HG03039 (cell line): ENCODE results near the gene LRP1.

Experiments
- ATAC-seq: cut with Tn5 transposase; IDR thresholded peaks from one replicate; pipeline ENCODE4 v1.9.1; 2021; ENCODE audit warnings: mild to moderate bottlenecking, moderate library complexity; ENCODE audit not compliant: unreplicated experiment

The LRP1 gene

DNA sequence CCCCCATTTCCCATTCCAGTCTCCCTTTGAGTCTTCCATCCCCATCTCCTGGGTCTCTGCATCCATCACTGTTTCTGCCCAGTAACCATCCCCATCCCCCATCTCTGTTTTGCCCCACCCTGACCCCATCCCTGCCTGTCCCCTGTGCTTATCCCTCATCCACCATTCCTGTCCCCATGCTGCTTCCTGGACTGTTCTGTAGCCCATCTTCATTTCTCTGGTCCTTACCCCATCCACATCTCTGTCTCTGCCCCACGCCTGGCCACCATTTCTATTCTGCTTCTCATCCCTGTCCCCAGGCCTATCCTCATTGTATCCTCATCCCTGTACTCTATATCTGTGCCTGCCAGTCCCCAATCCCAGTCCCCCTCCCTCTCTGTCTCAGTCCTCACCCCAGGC is 92.5 kb downstream of the LRP1 start:
- ATAC-seq, result no peak

DNA sequence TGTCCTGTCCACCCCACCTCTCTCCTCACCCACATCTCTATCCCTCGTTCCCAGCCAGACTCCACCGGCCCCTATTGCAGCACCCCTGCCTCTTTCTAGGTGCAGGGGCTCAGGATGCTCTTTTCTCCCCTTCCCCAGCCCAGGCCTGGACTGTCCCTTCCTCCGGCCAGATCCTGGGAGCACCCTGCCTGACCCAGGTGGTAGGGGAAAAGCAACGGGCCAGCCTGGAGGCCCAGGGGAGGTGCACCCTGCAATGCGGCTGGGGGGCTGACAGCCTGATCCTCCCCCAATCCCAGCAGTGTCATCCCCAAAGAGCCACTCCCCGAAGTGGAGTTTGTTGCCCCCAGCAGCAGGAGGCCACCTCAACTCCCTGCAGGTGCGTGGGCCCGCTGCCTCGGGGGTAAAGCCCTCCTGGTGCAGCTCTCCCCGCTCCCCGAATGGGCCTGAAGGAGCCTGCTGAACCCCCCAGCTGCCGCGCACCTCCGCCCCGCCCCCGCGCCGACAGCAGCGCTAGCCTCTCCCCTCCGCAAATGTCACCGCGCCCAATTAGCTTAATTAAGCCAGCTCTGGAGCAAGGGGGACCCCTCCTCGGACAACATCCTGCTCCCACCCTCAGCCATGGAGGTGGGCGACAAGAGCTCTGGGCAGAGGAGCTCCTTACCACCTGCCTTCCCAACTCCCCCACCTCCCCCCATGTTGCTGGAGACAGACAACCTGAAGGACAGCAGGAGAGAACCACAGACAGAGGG is 93.1 kb downstream of the LRP1 start:
- ATAC-seq, result no peak

DNA sequence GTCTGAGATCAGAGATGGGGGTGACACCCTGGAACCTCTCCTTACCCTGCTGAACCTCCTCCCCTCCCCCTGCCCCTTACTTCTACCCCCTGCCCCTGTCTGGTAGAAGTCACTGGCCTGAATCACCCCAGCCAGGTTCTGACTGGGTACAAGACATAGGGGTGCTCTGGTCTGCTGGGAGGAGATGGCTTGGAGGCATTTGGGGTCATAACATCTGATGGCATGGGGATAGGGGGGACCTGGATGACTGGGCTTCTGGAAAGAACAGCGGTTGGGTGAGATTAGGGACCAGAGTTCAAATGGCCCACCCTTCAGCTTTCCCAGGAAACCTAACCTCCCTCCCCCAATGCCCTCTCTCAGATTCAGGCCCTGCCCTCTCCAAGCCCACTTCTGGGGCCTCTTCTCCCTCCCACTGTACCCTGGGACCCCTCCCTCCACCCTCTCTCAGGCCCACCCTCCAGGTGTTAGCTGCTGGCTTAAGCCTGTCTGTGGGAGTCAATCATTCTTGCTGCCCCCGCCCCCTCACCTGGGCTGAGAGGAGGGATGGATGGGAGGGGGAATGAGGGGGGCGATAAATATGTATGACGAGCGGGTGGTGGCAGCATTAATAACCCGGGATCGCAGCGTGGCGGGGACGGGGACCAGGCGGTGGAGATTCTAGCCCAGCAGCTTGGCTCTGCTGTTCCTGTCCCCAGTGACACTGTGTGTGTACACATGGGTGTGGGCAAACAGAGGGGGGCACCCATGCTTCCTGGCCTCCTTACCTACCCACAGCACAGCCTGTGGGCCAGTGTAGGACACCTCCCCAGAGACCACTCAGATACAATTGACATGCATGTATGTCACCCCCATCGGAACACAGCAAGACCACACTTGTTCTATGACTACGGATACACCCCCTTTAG is 94.3 kb downstream of the LRP1 start:
- no peak for ATAC-seq

DNA sequence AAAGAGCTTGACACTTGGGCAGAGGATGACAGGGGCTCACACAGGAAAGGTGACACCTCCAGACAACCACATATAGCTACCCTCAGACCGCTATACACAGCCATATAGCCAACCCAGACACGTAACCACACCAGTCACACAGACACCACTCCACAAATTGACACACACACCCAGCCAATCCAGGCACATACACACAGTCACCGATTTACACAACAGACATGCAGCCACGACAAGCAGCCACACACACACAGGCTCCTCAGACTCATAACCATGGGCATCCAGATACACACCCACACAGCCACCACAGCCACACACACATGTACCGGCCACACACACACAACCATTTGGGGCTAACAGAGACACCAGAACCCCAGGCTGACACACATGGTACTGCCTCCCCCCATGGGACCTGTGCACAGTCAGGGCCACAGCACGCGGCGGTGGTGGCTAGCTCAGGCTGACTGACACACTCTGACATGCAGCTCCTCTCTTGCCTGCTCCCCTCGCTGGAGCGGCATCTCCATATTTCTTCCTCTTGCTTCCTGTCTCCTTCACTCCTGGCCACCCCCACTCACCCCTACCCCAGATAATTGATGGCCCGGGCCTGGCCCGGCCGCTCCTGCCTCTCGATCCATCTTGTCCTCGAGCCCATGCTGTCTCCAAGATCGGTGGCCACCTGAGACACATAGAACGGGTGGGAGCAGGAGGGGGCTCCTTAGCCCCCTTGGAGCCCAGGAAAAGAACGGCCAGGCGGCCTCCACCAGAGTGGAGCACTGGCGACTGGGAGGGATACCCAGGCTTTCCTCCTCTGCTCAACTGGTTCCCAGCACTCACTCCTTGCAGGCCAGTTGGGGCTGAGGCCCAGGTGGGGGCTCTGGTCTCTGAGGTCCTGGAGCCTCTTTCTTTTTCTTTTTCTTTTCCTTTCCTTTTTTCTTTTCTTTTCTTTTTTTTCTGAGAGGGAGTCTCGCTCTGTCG is 95.2 kb downstream of the LRP1 start:
- no peak for ATAC-seq

DNA sequence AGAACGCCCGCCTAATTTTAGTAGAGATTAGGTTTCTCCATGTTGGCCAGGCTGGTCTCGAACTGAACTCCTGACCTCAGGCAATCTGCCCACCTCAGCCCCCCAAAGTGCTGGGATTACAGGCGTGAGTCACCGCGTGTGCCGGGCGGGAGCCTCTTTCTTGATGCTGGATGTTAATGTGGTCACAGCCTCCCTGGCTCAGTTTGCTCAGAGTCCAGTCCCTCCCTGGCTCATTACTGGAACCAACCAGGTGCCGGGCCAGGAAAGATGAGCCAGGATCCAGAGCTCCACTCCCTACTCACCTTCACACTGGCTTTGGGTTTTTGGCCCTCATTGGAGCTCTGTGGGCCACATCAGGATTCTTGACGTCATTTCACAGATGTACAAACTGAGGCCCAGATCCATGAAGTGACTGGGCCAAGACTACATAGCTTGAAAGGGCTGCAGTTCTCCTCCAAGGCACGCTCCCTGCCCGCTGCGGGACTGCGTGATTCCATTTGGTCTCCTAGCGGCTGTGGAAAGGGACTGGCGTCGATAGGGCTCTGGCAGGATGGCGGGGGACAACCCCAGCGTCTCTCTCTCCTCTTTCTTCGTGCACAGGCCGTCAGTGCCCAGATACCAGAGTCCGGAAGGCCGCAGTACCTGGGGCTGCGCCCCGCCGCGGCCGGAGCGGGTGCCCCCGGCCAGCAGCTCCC is 96.1 kb downstream of the LRP1 start:
- ATAC-seq, result no peak

DNA sequence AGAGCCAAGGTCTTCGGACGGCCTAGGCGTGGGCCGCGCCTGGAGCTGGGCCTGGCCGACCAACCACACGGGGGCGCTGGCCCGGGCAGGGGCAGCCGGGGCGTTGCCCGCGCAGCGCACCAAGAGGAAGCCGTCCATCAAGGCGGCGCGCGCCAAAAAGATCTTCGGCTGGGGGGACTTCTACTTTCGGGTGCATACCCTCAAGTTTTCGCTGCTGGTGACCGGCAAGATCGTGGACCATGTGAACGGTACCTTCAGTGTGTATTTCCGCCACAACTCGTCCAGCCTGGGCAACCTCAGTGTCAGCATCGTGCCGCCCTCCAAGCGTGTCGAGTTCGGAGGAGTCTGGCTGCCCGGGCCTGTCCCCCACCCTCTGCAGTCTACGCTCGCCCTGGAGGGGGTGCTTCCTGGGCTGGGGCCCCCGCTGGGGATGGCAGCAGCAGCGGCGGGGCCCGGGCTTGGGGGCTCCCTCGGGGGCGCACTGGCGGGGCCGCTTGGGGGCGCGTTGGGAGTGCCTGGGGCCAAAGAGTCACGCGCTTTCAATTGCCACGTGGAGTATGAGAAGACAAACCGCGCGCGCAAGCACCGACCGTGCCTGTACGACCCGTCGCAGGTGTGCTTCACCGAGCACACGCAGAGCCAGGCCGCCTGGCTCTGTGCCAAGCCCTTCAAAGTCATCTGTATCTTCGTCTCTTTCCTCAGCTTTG is 96.8 kb downstream of the LRP1 start:
- ATAC-seq, result no peak

DNA sequence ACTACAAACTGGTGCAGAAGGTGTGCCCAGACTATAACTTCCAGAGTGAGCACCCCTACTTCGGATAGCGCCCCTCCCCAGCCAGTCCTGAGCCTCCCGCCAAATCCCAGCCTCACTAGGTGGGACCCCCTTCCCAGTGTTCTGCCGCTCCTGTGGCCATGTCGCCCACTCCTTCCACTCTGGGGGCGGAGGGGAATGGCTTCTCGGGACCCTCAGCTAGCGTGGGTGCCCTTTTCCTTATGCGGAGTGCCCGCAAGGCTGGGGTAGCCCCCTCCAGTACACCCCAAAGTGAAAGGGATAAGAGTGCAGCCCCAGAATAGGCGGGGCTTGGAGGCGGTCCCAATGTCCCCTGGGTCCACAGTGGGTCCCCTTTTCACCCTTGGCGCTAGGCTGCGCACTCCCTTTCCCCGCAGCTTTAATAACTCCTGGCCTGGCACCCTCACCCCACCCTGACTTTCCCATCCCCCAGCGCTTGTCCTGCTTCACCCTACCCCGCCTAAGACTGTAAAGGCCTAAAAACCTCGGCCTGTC is 97.5 kb downstream of the LRP1 start:
- ATAC-seq, result no peak

DNA sequence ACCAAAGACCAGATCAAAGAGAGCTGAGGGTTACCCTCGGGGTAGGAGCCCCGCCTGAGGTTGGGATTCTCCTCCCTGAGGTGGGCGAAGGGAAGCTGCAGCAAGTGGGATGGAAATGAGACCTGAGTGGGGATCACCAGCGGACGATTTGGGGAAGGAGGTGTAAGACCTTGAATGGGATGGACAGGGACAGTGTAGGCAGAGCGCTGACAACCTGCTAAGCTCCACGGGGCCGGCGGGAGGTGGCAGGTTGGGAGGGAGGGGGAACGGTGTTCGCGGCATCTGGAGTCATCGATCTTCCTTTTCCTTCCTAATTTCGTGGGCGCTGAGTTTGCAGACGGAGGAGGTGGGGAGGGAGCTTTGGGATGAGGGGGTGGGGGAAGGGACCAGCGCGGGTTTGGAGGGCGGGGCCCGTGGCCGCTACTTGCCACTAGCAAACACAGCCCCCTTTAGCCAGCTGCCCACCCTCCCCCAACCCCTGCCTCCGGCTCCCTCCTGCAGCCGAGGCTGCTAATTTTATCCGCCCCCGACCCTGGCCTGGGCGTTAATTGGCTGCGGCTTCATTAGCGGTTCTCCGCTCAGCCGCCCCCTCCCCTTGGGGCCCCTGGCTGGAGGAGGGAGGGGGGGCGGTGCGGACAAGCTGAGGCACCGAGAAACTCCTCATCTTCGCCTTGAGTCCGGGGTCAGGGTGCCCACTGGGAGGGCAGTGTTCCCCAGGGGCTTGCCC is 98.5 kb downstream of the LRP1 start:
- ATAC-seq, result no peak

DNA sequence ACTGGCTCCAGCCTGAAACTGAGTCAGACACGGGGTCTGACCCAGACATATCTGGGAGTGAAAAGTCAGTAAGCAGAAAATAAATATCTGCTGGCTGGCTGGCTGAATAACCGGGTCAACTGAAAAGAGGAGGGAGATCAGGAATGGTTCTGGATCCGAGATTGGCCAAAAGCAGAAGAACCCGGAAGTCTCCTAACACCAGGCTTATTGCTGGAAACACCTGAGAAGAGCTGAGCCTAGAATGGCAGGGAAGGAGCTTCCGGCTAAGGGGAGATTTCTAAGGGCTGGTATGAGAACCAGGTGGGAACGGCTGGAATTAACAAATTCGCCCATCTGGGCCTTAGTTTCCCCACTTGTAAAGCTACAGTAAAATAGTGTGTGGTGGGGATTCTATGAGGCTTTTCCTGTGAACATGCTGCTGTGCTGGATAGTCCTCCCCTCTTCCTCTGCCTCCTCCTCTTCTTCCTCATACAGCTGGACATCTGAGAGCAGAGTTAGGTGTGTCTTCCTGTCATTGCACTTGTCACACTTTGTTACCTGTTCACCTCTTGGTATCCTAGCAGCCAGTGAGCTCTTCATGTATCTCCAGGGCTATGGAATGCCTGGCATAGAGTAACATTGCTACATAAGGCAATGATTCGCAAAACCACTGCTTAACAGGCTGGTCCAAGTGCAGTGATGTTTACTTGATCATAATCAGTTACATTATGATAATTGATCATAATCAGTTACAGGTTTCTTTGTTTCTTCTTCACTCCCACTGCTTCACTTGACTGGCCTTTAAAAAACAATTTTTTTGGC is 99.2 kb downstream of the LRP1 start:
- no peak for ATAC-seq

DNA sequence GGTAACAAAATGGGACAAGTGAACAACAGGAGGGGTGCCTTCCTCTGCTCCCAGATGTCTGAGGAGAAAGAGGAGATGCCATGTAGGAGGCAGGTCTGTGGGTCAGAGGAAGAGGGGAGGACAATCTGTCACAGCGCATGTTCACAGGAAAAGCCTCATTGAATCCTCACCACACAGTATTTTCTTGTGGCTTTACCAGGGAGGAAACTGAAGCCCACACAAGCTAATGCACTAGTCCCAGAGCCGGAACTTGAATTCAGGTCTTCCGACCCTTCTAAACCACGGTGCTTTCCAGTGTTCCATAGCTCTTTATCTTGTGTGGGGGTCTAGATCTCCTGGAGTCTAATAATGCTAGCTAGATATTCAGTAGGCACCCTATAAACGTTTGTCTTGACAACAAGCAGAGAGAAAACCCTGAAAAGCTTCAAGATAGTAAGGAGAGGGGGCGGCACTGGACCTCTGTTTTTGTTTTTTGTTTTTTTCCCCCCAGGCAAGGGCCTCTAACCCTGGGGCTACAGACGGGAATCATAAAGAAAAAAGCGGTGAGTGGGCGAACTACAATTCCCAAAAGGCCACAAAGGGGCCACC is 100.9 kb downstream of the LRP1 start:
- no peak for ATAC-seq

DNA sequence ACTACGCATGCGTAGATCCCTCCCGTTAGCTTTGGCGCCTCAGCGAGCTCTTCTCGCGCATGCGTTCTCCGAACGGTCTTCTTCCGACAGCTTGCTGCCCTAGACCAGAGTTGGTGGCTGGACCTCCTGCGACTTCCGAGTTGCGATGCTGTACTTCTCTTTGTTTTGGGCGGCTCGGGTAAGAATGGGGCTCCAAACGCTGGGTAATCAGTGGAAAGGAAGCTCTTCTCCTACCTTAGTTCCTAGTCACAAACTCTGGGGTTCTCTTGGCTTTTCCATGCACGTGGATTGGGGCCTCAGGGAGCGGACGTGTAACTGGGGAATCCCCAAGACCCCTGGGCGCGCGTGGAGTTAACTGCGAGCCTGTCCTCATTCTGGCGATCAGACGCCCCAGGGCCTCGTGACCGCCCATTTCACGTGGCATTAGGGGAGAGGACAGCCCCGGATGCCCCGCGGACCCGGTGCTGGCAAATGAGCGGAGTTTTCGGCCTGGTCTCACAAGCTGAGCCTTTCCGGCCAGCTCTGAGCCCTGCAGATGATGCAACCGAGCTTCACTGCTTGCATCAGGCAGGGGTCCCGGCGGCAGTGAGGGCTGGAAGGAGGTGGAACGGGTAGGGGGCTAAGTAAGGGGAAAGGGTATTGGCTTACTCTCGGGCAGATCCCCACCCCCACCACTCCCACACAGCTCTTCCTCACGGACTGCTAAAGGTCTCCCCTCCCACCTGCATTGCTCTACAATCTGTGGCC is 101.5 kb downstream of the LRP1 start, which contains the start of gene SHMT2:
TSS of gene SHMT2 (plus strand) at position 78 of the 747 bp plus-strand sequence. CDS start at position 146, 68 bp downstream.
- peak; percentile 44 for ATAC-seq

DNA sequence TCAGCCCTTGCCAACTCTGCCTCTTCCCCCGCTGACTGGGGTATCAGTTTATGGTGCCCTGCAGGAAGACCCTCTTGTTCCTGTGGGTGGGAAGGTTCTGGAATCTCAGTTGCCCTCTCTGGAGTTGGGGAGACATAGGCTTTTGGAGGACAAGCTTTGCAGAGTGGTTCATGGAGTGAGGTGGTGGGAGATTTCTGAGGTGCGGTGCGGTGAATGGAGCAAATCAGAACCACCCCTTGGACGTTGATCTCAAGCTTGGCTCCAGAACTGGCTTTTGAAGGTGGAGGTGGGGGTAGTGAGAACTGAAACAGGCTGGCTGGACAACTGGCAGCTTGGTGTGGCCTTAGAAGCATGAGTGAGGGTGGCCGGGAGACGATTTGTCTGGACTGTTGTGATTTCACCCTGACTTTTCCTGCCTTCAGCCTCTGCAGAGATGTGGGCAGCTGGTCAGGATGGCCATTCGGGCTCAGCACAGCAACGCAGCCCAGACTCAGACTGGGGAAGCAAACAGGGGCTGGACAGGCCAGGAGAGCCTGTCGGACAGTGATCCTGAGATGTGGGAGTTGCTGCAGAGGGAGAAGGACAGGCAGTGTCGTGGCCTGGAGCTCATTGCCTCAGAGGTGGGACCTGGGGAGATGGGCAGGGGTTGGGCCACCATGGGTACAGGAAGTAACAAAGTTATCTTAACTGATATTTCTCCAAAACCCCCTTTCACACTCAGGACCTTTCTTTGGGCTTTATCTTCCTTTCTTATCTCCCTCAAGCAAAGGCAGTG is 102.3 kb downstream of the LRP1 start:
- ATAC-seq, result no peak

DNA sequence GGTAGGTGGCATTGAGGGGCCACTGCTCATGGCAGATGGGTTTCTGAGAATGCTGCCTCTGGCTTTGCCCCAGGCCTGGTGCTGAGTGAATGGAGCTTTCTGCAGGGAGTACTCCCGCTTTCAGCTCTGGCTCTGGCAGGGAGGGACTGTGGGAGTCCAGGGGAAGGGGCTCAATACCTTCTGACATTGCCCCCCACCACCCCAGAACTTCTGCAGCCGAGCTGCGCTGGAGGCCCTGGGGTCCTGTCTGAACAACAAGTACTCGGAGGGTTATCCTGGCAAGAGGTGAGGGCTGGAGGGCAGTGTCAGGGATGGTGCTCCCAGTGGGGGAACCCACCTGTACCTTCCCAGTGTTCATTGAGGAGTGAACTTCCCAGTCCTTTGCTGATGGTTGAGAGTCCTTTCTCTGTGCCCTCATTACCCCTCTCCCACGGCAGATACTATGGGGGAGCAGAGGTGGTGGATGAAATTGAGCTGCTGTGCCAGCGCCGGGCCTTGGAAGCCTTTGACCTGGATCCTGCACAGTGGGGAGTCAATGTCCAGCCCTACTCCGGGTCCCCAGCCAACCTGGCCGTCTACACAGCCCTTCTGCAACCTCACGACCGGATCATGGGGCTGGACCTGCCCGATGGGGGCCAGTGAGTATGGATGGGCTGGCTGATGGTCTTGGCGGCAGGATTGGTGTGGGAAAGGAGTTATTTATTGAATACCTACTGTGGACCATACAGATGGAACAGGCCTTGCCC is 103.2 kb downstream of the LRP1 start:
- no peak for ATAC-seq

DNA sequence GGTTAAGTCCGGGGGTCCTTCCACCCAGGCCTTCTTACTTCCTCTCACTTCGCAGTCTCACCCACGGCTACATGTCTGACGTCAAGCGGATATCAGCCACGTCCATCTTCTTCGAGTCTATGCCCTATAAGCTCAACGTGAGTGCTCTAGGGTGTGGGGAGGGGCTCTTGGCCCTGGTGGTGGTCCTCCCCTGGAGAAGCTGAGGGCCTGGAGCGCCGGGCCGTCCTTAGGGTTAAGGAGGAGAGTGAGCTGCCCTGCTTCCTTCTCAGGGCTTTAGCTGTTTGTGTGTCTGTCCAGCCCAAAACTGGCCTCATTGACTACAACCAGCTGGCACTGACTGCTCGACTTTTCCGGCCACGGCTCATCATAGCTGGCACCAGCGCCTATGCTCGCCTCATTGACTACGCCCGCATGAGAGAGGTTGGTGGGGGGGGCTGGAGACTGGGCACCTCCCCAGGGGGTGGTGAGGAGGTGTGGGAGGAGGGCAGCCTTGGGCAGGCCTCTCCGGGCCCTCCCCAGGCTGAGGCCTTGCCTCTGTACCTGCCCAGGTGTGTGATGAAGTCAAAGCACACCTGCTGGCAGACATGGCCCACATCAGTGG is 104.0 kb downstream of the LRP1 start:
- ATAC-seq, result no peak
